Duodenal mucosa (tissue), 2 donors: ENCODE data around the gene EFCAB3.
A peak's percentile ranks its signal among the peaks of the same experiment; 100 is the strongest.
"Not testable (repeated sequence)": the region's sequence is repeated elsewhere in the genome, so short reads cannot be mapped to it uniquely, and the experiment has no call there.

Experiments
- H3K27ac ChIP-seq: one replicate; pipeline ENCODE4 v1.7.0; 2013; ENCODE audit warnings: low read depth, low read length
- H3K27me3 ChIP-seq, 2 donors: one replicate each; pipeline ENCODE4 v1.7.0; 2013; ENCODE audit warnings: low read length in 2 of 2, control low read depth in 1 of 2; ENCODE audit not compliant: insufficient read depth in 2 of 2, control insufficient read depth in 1 of 2
- H3K36me3 ChIP-seq, 2 donors: one replicate each; pipeline ENCODE4 v1.7.0; 2013; ENCODE audit warnings: low read length in 2 of 2, control low read depth in 1 of 2; ENCODE audit not compliant: insufficient read depth in 2 of 2, control insufficient read depth in 1 of 2
- H3K4me1 ChIP-seq, 2 donors: one replicate each; pipeline ENCODE4 v1.7.0; 2013; ENCODE audit warnings: low read length in 2 of 2, control low read depth in 1 of 2; ENCODE audit not compliant: insufficient read depth in 2 of 2, control insufficient read depth in 1 of 2
- H3K4me3 ChIP-seq, 2 donors: one replicate each; pipeline ENCODE4 v1.7.0; 2013; ENCODE audit warnings: low read length in 2 of 2, low read depth in 1 of 2
- H3K9ac ChIP-seq, 2 donors: one replicate each; pipeline ENCODE4 v1.7.0; 2013; ENCODE audit warnings: low read length in 2 of 2, low read depth in 1 of 2
- H3K9me3 ChIP-seq, 2 donors: one replicate each; pipeline ENCODE4 v1.7.0; 2013; ENCODE audit warnings: low read length in 2 of 2, control low read depth in 1 of 2; ENCODE audit not compliant: control insufficient read depth in 1 of 2

The EFCAB3 gene

GRCh38 chr17:62423647-62424461 is 43.5 kb downstream of the EFCAB3 start, which contains the start of gene METTL2A:
Gene METTL2A (plus strand): TSS chr17:62423897. CDS start chr17:62423903, 6 bp downstream.
- Histone ChIP-seq H3K27ac (peak within 1 kb of the TSS; percentile 32), H3K4me3 (peak within 1 kb of the TSS; percentile 68 to 84), H3K36me3 (peaks cover 2 to 14% of the 10 kb centered on the region in 2 donors), H3K9ac (peak within 1 kb of the TSS; percentile 57 to 61)
- H3K27me3 ChIP-seq, H3K4me1 ChIP-seq, H3K9me3 ChIP-seq: not testable (repeated sequence)

DNA sequence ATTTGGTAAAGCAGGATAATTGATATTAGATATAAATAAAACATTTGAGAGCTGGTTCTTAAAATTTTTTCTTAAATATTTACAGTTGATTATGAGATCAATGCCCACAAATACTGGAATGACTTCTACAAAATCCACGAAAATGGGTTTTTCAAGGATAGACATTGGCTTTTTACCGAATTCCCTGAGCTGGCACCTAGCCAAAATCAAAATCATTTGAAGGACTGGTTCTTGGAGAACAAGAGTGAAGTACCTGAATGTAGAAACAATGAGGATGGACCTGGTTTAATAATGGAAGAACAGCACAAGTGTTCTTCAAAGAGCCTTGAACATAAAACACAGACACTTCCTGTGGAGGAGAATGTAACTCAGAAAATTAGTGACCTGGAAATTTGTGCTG is 45.9 kb downstream of the EFCAB3 start:
- peaks cover 2 to 22% of the 10 kb centered on the region in 2 donors for H3K36me3 ChIP-seq
- not testable (repeated sequence) for H3K4me3 ChIP-seq, H3K9me3 ChIP-seq, H3K4me1 ChIP-seq, H3K9ac ChIP-seq, H3K27me3 ChIP-seq, H3K27ac ChIP-seq

GRCh38 chr17:62435251-62435650 is 54.9 kb downstream of the EFCAB3 start:
- not testable (repeated sequence) for H3K4me1 ChIP-seq, H3K27me3 ChIP-seq, H3K4me3 ChIP-seq, H3K9ac ChIP-seq, H3K9me3 ChIP-seq, H3K27ac ChIP-seq
- peaks cover 0 to 18% of the 10 kb centered on the region in 2 donors for H3K36me3 ChIP-seq

DNA sequence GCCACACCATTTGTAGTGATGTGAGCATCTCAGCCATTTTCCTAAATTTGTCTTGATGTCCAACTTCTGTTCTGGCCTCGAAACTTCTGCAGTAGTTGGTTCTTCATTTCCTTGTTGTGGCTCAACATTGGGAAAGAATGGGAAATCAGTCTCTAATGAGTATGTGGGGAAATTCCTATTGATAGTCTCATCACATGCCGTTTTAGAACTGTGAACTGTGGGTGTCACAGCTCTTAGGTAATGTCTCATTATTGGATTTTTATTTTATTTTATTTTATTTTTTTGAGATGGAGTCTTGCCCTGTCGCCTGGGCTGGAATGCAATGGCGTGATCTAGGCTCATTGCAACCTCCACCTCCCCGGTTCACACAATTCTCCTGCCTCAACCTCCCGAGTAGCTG is 60.8 kb downstream of the EFCAB3 start:
- H3K27me3 ChIP-seq, H3K9ac ChIP-seq, H3K9me3 ChIP-seq, H3K27ac ChIP-seq, H3K4me3 ChIP-seq, H3K4me1 ChIP-seq: not testable (repeated sequence)
- H3K36me3 ChIP-seq = peaks cover 4 to 32% of the 10 kb centered on the region in 2 donors

DNA sequence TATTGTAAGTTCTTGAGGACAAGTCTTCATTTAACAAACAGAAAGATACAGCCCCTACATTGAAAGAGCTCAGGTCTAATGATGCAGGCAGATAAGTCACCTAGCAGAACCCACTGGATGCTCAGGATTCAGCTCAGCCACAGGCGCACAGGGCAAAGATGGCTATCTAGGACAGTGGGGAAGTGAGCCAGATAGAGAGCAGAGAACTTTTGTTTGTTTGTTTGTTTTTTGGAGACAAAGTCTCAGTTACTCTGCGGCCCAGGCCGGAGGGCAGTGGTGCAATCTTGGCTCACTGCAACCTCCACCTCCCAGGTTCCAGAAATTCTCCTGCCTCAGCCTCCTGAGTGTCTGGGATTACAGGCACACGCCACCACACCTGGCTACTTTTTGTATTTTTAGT is 63.7 kb downstream of the EFCAB3 start:
- peaks cover 4 to 45% of the 10 kb centered on the region in 2 donors for H3K36me3 ChIP-seq
- H3K4me3 ChIP-seq = no peak overlapping the region
- H3K9ac ChIP-seq = no peak overlapping the region
- no peak overlapping the region for H3K27ac ChIP-seq
- H3K27me3 ChIP-seq = no peaks in the 10 kb centered on the region
- H3K4me1 ChIP-seq = no peaks in the 10 kb centered on the region
- H3K9me3 ChIP-seq = no peaks in the 10 kb centered on the region

- not testable (repeated sequence) for H3K9me3 ChIP-seq, H3K27ac ChIP-seq, H3K9ac ChIP-seq, H3K4me1 ChIP-seq, H3K27me3 ChIP-seq, H3K4me3 ChIP-seq
- peaks cover 4 to 38% of the 10 kb centered on the region in 2 donors for H3K36me3 ChIP-seq
These were observed 65.4 kb downstream of the EFCAB3 start for GRCh38 chr17:62445791-62446190.

- H3K36me3 ChIP-seq = peaks cover 0 to 13% of the 10 kb centered on the region in 2 donors
- H3K27ac ChIP-seq, H3K9ac ChIP-seq, H3K4me1 ChIP-seq, H3K4me3 ChIP-seq, H3K9me3 ChIP-seq, H3K27me3 ChIP-seq: not testable (repeated sequence)
These were observed 71.8 kb downstream of the EFCAB3 start for GRCh38 chr17:62452195-62452594.

- not testable (repeated sequence) for H3K9me3 ChIP-seq, H3K27ac ChIP-seq, H3K4me3 ChIP-seq, H3K4me1 ChIP-seq, H3K36me3 ChIP-seq, H3K9ac ChIP-seq, H3K27me3 ChIP-seq
These were observed 72.7 kb downstream of the EFCAB3 start for GRCh38 chr17:62453041-62453440.

DNA sequence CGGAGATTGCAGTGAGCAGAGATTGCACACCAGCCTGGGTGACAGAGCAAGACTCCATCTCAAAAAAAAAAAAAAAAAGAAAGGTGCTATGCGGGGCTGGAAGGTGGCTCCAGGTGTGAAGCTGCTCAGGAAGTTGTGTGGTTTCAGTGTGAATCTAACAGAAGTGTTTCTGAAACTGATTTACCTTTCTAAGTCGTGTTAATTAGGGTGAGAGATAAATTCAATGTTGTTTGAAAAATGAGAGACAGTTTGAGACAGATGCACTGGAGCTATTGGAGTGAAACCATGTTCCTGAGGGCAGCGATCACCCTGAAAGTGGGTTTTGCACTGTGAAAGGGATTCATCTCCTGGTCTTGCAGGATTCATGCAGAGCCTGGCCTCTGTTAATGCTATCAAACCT is 73.3 kb downstream of the EFCAB3 start:
- not testable (repeated sequence) for H3K4me1 ChIP-seq, H3K36me3 ChIP-seq, H3K9ac ChIP-seq, H3K4me3 ChIP-seq, H3K9me3 ChIP-seq, H3K27me3 ChIP-seq, H3K27ac ChIP-seq

GRCh38 chr17:62454111-62454510 is 73.8 kb downstream of the EFCAB3 start:
- H3K27me3 ChIP-seq, H3K36me3 ChIP-seq, H3K27ac ChIP-seq, H3K9ac ChIP-seq, H3K4me3 ChIP-seq, H3K4me1 ChIP-seq, H3K9me3 ChIP-seq: not testable (repeated sequence)
